Neural cell (in vitro differentiated cells): ENCODE results near the gene KCNIP4. TPM values are rescaled to one million over a fixed set of nuclear protein-coding genes. Genes with fewer than 3 reads are reported as not detected.

Source experiments
- H2AFZ ChIP-seq: fragments of 200-600, 300-800 bp; sonication (generic), shearing (Covaris generic); 2 replicates; pipeline ENCODE4 v1.6.0; 2014; ENCODE audit warnings: low read depth, mild to moderate bottlenecking, antibody characterized with exemption, low read length, moderate library complexity
- H3F3A ChIP-seq: fragments of 200-600 bp; shearing (Covaris generic); 2 replicates; pipeline ENCODE4 v1.6.1; 2016; ENCODE audit warnings: mild to moderate bottlenecking, moderate library complexity, mixed read lengths, antibody characterized with exemption, low read length; ENCODE audit not compliant: insufficient read depth, poor library complexity, severe bottlenecking
- H3K27ac ChIP-seq: fragments of 200-600, 300-800 bp; sonication (generic), shearing (Covaris generic); 2 replicates; pipeline ENCODE4 v1.5.1; 2014; ENCODE audit warnings: mild to moderate bottlenecking, low read length, moderate library complexity
- H3K27me3 ChIP-seq: fragments of 300-800, 200-600 bp; sonication (generic), shearing (Covaris generic); 2 replicates; pipeline ENCODE4 v1.6.0; 2014; ENCODE audit warnings: mild to moderate bottlenecking, low read depth, low read length, moderate library complexity; ENCODE audit not compliant: insufficient read depth
- H3K36me3 ChIP-seq: fragments of 300-800, 200-600 bp; sonication (generic), shearing (Covaris generic); 2 replicates; pipeline ENCODE4 v1.5.1; 2014; ENCODE audit warnings: mild to moderate bottlenecking, antibody characterized with exemption, low read length, moderate library complexity; ENCODE audit not compliant: insufficient read depth
- H3K4me2 ChIP-seq: fragments of 300-800, 200-600 bp; sonication (generic), shearing (Covaris generic); 2 replicates; pipeline ENCODE4 v1.6.0; 2014; ENCODE audit warnings: mild to moderate bottlenecking, low read length
- H3K4me3 ChIP-seq: fragments of 300-800, 200-600 bp; sonication (generic), shearing (Covaris generic); 2 replicates; pipeline ENCODE4 v1.5.1; 2014; ENCODE audit warnings: mild to moderate bottlenecking, low read length, moderate library complexity
- H3K79me2 ChIP-seq: fragments of 200-600 bp; shearing (Covaris generic); replicated peaks from 2 replicates; pipeline ENCODE4 v1.6.0; 2014; ENCODE audit warnings: mild to moderate bottlenecking, low read length, moderate library complexity; ENCODE audit not compliant: insufficient read depth
- H3K9ac ChIP-seq: fragments of 300-800, 200-600 bp; sonication (generic), shearing (Covaris generic); 2 replicates; pipeline ENCODE4 v1.6.1; 2016; ENCODE audit warnings: mild to moderate bottlenecking, low read length, mixed read lengths
- H3K9me2 ChIP-seq: fragments of 200-600 bp; shearing (Covaris generic); 2 replicates; pipeline ENCODE4 v1.6.1; 2016; ENCODE audit warnings: mild to moderate bottlenecking, low read length, mixed read lengths; ENCODE audit not compliant: insufficient read depth
- H3K9me3 ChIP-seq: fragments of 200-600, 300-800 bp; sonication (generic), shearing (Covaris generic); 2 replicates; pipeline ENCODE4 v1.6.1; 2016; ENCODE audit warnings: mild to moderate bottlenecking, mixed run types, low read length, moderate library complexity, mixed read lengths
- H4K20me1 ChIP-seq: fragments of 200-600 bp; shearing (Covaris generic); 2 replicates; pipeline ENCODE4 v1.6.1; 2016; ENCODE audit warnings: mild to moderate bottlenecking, mixed run types; ENCODE audit not compliant: insufficient read depth
- EP300 ChIP-seq: fragments of 450-650 bp; conservative IDR thresholded peaks from 2 replicates; pipeline ENCODE4 v1.6.1; 2014; ENCODE audit warnings: antibody characterized with exemption, mild to moderate bottlenecking, moderate library complexity; ENCODE audit not compliant: poor library complexity, severe bottlenecking
- EZH2 ChIP-seq: fragments of 200-600, 300-800 bp; shearing (Covaris generic), sonication (generic); IDR thresholded peaks from 2 replicates; pipeline ENCODE4 v1.6.1; 2014; ENCODE audit warnings: antibody characterized with exemption, low read length, borderline replicate concordance, mild to moderate bottlenecking; ENCODE audit not compliant: insufficient read depth, poor library complexity, severe bottlenecking
- MXI1 ChIP-seq: fragments of 450-650 bp; conservative IDR thresholded peaks from 2 replicates; pipeline ENCODE4 v1.6.1; 2014; ENCODE audit warnings: antibody characterized with exemption, mild to moderate bottlenecking; ENCODE audit not compliant: poor library complexity, severe bottlenecking
- POLR2AphosphoS5 ChIP-seq: IDR thresholded peaks from 2 replicates; pipeline ENCODE4 v1.6.1; 2012
- RAD21 ChIP-seq: fragments of 450-650 bp; conservative IDR thresholded peaks from 2 replicates; pipeline ENCODE4 v1.6.1; 2014; ENCODE audit warnings: antibody characterized with exemption, mild to moderate bottlenecking, moderate library complexity
- SMC3 ChIP-seq: fragments of 450-650 bp; conservative IDR thresholded peaks from 2 replicates; pipeline ENCODE4 v1.6.1; 2014; ENCODE audit warnings: antibody characterized with exemption, mild to moderate bottlenecking, moderate library complexity; ENCODE audit not compliant: poor library complexity
- TAF1 ChIP-seq: IDR thresholded peaks from 2 replicates; pipeline ENCODE4 v1.6.1; 2012; ENCODE audit warnings: low read depth
- polyA plus RNA-seq: library from polyadenylated mRNA; depleted of rRNA; stranded (reverse); fragments of >200 nt; gene quantifications from 2 replicates; pipeline ENCODE4 v1.2.3, GENCODE V29; 2014
- TF ChIP-seq, protein P1 (sequence below): fragments of 450-650 bp; IDR thresholded peaks from 2 replicates; pipeline ENCODE4 v1.5.1; 2014; ENCODE audit warnings: antibody characterized with exemption, mild to moderate bottlenecking, moderate library complexity; ENCODE audit not compliant: poor library complexity, severe bottlenecking
- TF ChIP-seq, protein P2 (sequence below): IDR thresholded peaks from 2 replicates; pipeline ENCODE4 v1.6.1; 2012; ENCODE audit warnings: borderline replicate concordance

The KCNIP4 gene
- polyA plus RNA-seq, 1 donor from 2014 or later = 22.8 TPM

DNA sequence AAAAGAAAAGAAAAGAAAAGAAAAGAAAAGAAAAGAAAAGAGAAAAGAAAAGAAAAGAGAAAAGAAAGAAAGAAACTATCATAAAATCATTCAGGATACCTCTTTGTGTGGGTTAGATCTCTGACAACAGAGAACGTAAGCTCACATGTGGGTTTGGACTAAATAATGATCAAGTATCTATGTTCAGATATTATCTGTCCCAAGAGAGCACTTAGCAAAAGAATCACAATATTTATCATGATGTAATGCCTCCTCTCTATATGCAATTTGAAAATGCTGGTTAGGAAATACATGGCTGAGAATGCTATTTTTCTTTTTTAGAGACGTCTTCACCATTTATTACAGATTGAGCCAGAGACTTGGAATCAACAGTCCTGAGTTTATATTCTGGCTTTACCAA, 191.3 kb downstream of the KCNIP4 start:
- Histone ChIP-seq H3K36me3 (no peaks in the 10 kb centered on the region), H3F3A (no peaks in the 10 kb centered on the region), H3K9me3 (no peaks in the 10 kb centered on the region), H4K20me1 (no peaks in the 10 kb centered on the region), H2AFZ (no peak overlapping the region), H3K27ac (no peak overlapping the region), H3K4me3 (no peak overlapping the region), H3K4me2 (no peak overlapping the region), H3K9me2 (no peaks in the 10 kb centered on the region), H3K79me2 (no peaks in the 10 kb centered on the region), H3K27me3 (no peaks in the 10 kb centered on the region), H3K9ac (no peak overlapping the region)
- no peak for TF ChIP-seq TAF1
- no peak for TF ChIP-seq MXI1
- no peak for TF ChIP-seq SMC3
- TF ChIP-seq, protein P1, sequence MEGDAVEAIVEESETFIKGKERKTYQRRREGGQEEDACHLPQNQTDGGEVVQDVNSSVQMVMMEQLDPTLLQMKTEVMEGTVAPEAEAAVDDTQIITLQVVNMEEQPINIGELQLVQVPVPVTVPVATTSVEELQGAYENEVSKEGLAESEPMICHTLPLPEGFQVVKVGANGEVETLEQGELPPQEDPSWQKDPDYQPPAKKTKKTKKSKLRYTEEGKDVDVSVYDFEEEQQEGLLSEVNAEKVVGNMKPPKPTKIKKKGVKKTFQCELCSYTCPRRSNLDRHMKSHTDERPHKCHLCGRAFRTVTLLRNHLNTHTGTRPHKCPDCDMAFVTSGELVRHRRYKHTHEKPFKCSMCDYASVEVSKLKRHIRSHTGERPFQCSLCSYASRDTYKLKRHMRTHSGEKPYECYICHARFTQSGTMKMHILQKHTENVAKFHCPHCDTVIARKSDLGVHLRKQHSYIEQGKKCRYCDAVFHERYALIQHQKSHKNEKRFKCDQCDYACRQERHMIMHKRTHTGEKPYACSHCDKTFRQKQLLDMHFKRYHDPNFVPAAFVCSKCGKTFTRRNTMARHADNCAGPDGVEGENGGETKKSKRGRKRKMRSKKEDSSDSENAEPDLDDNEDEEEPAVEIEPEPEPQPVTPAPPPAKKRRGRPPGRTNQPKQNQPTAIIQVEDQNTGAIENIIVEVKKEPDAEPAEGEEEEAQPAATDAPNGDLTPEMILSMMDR = no peak
- no peak for TF ChIP-seq POLR2AphosphoS5
- TF ChIP-seq RAD21 = no peak
- TF ChIP-seq EP300 = no peak
- TF ChIP-seq, protein P2, sequence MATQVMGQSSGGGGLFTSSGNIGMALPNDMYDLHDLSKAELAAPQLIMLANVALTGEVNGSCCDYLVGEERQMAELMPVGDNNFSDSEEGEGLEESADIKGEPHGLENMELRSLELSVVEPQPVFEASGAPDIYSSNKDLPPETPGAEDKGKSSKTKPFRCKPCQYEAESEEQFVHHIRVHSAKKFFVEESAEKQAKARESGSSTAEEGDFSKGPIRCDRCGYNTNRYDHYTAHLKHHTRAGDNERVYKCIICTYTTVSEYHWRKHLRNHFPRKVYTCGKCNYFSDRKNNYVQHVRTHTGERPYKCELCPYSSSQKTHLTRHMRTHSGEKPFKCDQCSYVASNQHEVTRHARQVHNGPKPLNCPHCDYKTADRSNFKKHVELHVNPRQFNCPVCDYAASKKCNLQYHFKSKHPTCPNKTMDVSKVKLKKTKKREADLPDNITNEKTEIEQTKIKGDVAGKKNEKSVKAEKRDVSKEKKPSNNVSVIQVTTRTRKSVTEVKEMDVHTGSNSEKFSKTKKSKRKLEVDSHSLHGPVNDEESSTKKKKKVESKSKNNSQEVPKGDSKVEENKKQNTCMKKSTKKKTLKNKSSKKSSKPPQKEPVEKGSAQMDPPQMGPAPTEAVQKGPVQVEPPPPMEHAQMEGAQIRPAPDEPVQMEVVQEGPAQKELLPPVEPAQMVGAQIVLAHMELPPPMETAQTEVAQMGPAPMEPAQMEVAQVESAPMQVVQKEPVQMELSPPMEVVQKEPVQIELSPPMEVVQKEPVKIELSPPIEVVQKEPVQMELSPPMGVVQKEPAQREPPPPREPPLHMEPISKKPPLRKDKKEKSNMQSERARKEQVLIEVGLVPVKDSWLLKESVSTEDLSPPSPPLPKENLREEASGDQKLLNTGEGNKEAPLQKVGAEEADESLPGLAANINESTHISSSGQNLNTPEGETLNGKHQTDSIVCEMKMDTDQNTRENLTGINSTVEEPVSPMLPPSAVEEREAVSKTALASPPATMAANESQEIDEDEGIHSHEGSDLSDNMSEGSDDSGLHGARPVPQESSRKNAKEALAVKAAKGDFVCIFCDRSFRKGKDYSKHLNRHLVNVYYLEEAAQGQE = no peak
- no peak for TF ChIP-seq EZH2

DNA sequence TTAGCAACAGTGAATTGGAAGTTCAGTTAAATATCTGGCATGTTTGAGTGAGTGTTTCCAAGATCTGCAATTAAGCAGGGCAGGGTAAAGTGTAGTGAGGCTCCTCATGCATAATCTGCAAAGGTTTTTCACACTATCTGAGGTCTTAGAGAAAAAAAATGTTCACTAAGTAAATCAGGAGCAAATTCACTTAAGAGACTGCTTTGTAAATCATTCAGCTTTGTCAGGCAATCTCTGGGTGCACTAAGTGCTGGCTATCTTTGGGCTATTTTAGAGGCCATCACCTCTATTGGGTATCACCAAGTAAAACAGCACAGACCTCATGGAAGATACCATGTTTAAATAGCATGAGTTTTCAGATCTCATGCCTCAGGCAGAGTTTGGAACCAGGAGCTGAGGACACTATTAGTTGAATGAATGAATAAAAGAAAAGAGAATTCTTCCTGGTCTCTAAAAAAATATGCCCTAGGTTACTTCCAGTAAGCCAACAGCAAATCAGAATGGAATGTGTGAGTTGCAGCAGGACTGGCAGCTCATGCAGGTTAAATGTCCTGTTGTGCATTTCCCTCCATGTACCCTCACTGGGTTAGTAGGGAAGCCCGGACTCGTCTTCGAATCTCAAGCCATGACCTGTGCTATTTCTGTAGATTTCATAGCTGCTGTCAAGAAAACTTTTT, 195.3 kb downstream of the KCNIP4 start:
- TF ChIP-seq MXI1 = no peak
- TF ChIP-seq EZH2 = no peak
- TF ChIP-seq SMC3 = no peak
- TF ChIP-seq RAD21 = no peak
- Histone ChIP-seq H3K27me3 (no peaks in the 10 kb centered on the region), H3K4me2 (no peak overlapping the region)

More for the DNA sequence above, 195.3 kb downstream of the KCNIP4 start:
- H3K9me2 ChIP-seq = no peaks in the 10 kb centered on the region
- H3F3A ChIP-seq = no peaks in the 10 kb centered on the region
- H3K79me2 ChIP-seq = no peaks in the 10 kb centered on the region
- no peak overlapping the region for H3K27ac ChIP-seq
- no peaks in the 10 kb centered on the region for H3K36me3 ChIP-seq
- H2AFZ ChIP-seq = no peak overlapping the region
- no peaks in the 10 kb centered on the region for H3K9me3 ChIP-seq
- no peak overlapping the region for H3K9ac ChIP-seq
- no peak overlapping the region for H3K4me3 ChIP-seq
- H4K20me1 ChIP-seq = no peaks in the 10 kb centered on the region
